Naive thymus-derived CD4-positive, alpha-beta T cell (primary cell): Measurements from ENCODE around the gene CRBN. TPM values are rescaled to one million over a fixed set of nuclear protein-coding genes. Genes with fewer than 3 reads are reported as not detected.

ENCODE experiments used
- ATAC-seq: fragments of 150-1000 bp; cut with Tn5 transposase; 2 replicates; pipeline ENCODE4 v1.10.0; 2021; ENCODE audit warnings: mild to moderate bottlenecking, moderate library complexity
- CTCF ChIA-PET: fragments of 350-600 bp; sonication (Branson Sonifier 250); formaldehyde crosslinking; loops from one replicate; lab custom pipeline; 2021; ENCODE audit warnings: antibody characterized with exemption; lab: Charles Lee
- POLR2A ChIA-PET: fragments of 350-600 bp; sonication (Branson Sonifier 250); formaldehyde crosslinking; loops from one replicate; lab custom pipeline; 2021; ENCODE audit warnings: antibody characterized with exemption, inconsistent platforms; lab: Charles Lee
- DNase-seq, 9 donors: peaks; one replicate each; pipeline versions ENCODE4 v3.0.0 to v3.0.0-alpha.2; 2020 to 2022; ENCODE audit warnings: mixed read lengths in 1 of 9
- H3K27ac ChIP-seq: one replicate; pipeline ENCODE4 v1.7.0; 2013; ENCODE audit warnings: mild to moderate bottlenecking, low read depth, low read length, moderate library complexity
- H3K27me3 ChIP-seq, 2 donors: one replicate each; pipeline ENCODE4 v1.7.0; 2013; ENCODE audit warnings: low read length in 2 of 2, mild to moderate bottlenecking in 2 of 2, moderate library complexity in 2 of 2; ENCODE audit not compliant: control insufficient read depth in 2 of 2, insufficient read depth in 2 of 2
- H3K36me3 ChIP-seq, 3 experiments: 1 replicate in 2 of 3; 2 replicates in 1 of 3; pipeline ENCODE4 v1.7.0; 2013; ENCODE audit warnings: low read length in 3 of 3, mild to moderate bottlenecking in 3 of 3, moderate library complexity in 1 of 3; ENCODE audit not compliant: insufficient read depth in 3 of 3, control insufficient read depth in 2 of 3
- H3K4me1 ChIP-seq, 2 donors: one replicate each; pipeline ENCODE4 v1.7.0; 2013; ENCODE audit warnings: low read length in 2 of 2, mild to moderate bottlenecking in 2 of 2, moderate library complexity in 1 of 2; ENCODE audit not compliant: control insufficient read depth in 2 of 2, insufficient read depth in 2 of 2
- H3K4me3 ChIP-seq: 2 replicates; pipeline ENCODE4 v1.7.0; 2013; ENCODE audit warnings: mild to moderate bottlenecking, low read length
- H3K9me3 ChIP-seq, 3 experiments: 1 replicate in 2 of 3; 2 replicates in 1 of 3; pipeline ENCODE4 v1.7.0; 2013; ENCODE audit warnings: low read length in 3 of 3; ENCODE audit not compliant: control insufficient read depth in 2 of 3
- H3K27ac Mint-ChIP-seq, 9 donors: one replicate each; pipeline ENCODE4 v1.8.0; 2020 to 2022; ENCODE audit warnings: mixed read lengths in 9 of 9, mild to moderate bottlenecking in 8 of 9, moderate library complexity in 5 of 9, inconsistent platforms in 2 of 9
- H3K27me3 Mint-ChIP-seq, 5 donors: one replicate each; pipeline ENCODE4 v1.8.0; 2021 to 2022; ENCODE audit warnings: mixed read lengths in 5 of 5, mild to moderate bottlenecking in 1 of 5
- H3K36me3 Mint-ChIP-seq, 5 donors: one replicate each; pipeline ENCODE4 v1.8.0; 2020 to 2022; ENCODE audit warnings: mixed read lengths in 5 of 5, mild to moderate bottlenecking in 3 of 5, inconsistent platforms in 1 of 5
- H3K4me1 Mint-ChIP-seq, 7 donors: one replicate each; pipeline ENCODE4 v1.8.0; 2020 to 2022; ENCODE audit warnings: mixed read lengths in 7 of 7, mild to moderate bottlenecking in 3 of 7, inconsistent platforms in 1 of 7
- H3K4me3 Mint-ChIP-seq, 10 donors: one replicate each; pipeline ENCODE4 v1.8.0; 2020 to 2022; ENCODE audit warnings: mild to moderate bottlenecking in 10 of 10, mixed read lengths in 10 of 10, moderate library complexity in 6 of 10, inconsistent platforms in 2 of 10
- H3K9me3 Mint-ChIP-seq, 11 donors: one replicate each; pipeline ENCODE4 v1.8.0; 2020 to 2022; ENCODE audit warnings: mixed read lengths in 11 of 11, mild to moderate bottlenecking in 4 of 11, inconsistent platforms in 1 of 11, moderate library complexity in 1 of 11
- intact Hi-C, 2 donors: fragments of 100-400 bp; cut with micrococcal nuclease; formaldehyde crosslinking; loops; one replicate each; pipeline ENCODE4 v1.15.1; 2023
- polyA plus RNA-seq, 2 donors: library from polyadenylated mRNA; unstranded; fragments of 300-500 nt; fragmentation: Illumina TruSeq; gene quantifications; one replicate each; pipeline ENCODE4 v1.2.3, GENCODE V29; 2021
- total RNA-seq, 6 experiments: library from RNA in 5 of 6; stranded (reverse) in 5 of 6; gene quantifications; 1 replicate in 5 of 6; 2 replicates in 1 of 6; pipeline ENCODE4 v1.2.3 and lab custom pipeline; 2021 to 2026

CRBN gene
- total and polyA plus RNA-seq, 7 experiments from 2014 or later, result 69.1 to 198 (median 162) TPM

DNA sequence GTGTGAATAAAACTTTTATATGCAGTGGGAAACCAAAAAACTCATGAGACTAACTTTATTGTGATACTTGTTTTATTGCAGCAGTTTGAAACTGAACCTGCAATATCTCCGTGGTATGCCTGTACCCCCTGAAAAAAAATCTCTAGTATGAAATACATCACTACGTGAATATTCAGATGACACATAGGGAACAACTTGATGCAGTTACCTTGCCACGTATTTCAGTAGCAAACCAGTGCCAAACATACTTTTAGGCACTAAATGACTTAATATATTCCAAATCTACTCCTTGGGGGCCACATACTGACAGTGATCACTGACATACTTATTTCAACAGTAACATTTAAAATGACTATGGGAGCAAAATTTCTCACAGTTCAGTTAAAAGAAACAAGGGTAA lies 13.8 kb downstream of the CRBN start:
- H3K9me3 Mint-ChIP-seq, result no peaks in the 10 kb centered on the region
- peak overlapping the region in 8 of 9 donors; percentile 25 to 80 (median 56) for H3K27ac Mint-ChIP-seq
- ATAC-seq (no peak), DNase-seq (no peak)
- peaks cover 13 to 48% (median 47%) of the 10 kb centered on the region in 5 donors for H3K36me3 Mint-ChIP-seq
- Histone ChIP-seq H3K27me3 (no peaks in the 10 kb centered on the region), H3K27ac (no peak overlapping the region), H3K9me3 (no peaks in the 10 kb centered on the region), H3K4me3 (no peak overlapping the region), H3K36me3 (peaks cover 27 to 61% (median 46%) of the 10 kb centered on the region in 3 experiments), H3K4me1 (peaks cover 0 to 15% of the 10 kb centered on the region in 2 donors)
- H3K4me1 Mint-ChIP-seq, result peaks cover 10 to 94% (median 75%) of the 10 kb centered on the region in 7 donors
- intact Hi-C loops, result no loop called here
- ChIA-PET POLR2A (no interaction called here), CTCF (no interaction called here)
- H3K4me3 Mint-ChIP-seq, result peak overlapping the region in 2 of 10 donors; percentile 26 to 35
- no peaks in the 10 kb centered on the region for H3K27me3 Mint-ChIP-seq

DNA sequence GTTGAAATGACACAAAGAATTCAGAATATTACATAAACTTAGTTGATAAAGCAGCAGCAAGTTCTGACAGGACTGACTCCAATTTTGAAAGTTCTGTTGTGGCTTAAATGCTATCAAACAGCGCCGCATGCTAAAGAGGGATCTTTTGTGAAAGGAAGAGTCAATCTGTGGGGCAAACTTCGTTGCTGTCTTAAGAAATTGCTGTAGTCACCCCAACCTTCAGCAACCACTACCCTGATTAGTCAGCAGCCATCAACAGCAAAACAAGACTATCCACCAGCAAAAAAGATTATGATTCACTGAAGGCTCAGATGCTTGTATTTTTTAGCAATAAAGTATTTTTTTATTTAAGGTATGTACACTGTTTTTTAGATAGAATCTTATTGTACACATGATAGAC lies 14.2 kb downstream of the CRBN start:
- no peaks in the 10 kb centered on the region for H3K27me3 Mint-ChIP-seq
- peaks cover 10 to 94% (median 79%) of the 10 kb centered on the region in 7 donors for H3K4me1 Mint-ChIP-seq
- ChIA-PET CTCF (no interaction called here), POLR2A (no interaction called here)
- H3K36me3 ChIP-seq, result peaks cover 27 to 64% (median 46%) of the 10 kb centered on the region in 3 experiments
- H3K27me3 ChIP-seq, result no peaks in the 10 kb centered on the region
- no peak overlapping the region for H3K4me3 ChIP-seq
- no peaks in the 10 kb centered on the region for H3K9me3 Mint-ChIP-seq
- H3K27ac Mint-ChIP-seq, result peak overlapping the region in 6 of 9 donors; percentile 55 to 83 (median 68)
- no peak for DNase-seq
- H3K9me3 ChIP-seq, result no peaks in the 10 kb centered on the region
- peak overlapping the region in 1 of 10 donors; percentile 27 for H3K4me3 Mint-ChIP-seq
- no peak for ATAC-seq
- peaks cover 13 to 52% (median 46%) of the 10 kb centered on the region in 5 donors for H3K36me3 Mint-ChIP-seq
- peaks cover 0 to 12% of the 10 kb centered on the region in 2 donors for H3K4me1 ChIP-seq
- no peak overlapping the region for H3K27ac ChIP-seq
- intact Hi-C loops, result no loop called here

DNA sequence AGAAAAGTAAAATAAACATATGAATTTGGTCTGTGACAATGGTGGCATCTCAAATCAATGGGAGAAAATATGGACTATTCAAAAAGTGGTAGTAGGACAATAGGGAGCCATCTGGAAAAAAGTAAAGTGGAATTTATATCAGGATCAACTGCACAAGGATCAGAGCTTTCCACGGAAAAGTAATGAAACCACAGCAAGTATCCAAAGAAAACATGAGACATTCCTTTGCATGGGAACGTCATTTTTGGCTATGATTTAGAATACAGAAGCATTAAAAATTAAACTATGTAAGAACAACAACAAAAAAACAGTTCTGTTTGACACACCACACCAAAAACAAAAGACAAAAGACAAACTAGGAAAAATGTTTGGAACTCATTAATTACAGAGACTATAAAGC lies 18.7 kb downstream of the CRBN start:
- Histone ChIP-seq H3K27me3 (no peaks in the 10 kb centered on the region), H3K4me1 (peaks cover 0 to 4% of the 10 kb centered on the region in 2 donors), H3K4me3 (no peak overlapping the region), H3K9me3 (no peaks in the 10 kb centered on the region), H3K27ac (peak overlapping the region; percentile 4), H3K36me3 (peaks cover 22 to 86% (median 39%) of the 10 kb centered on the region in 3 experiments)
- H3K4me1 Mint-ChIP-seq, result peaks cover 5 to 96% (median 84%) of the 10 kb centered on the region in 7 donors
- peak overlapping the region in 8 of 9 donors; percentile 15 to 85 (median 72) for H3K27ac Mint-ChIP-seq
- intact Hi-C loops, result no loop called here
- peaks cover 13 to 58% (median 40%) of the 10 kb centered on the region in 5 donors for H3K36me3 Mint-ChIP-seq
- no peaks in the 10 kb centered on the region for H3K9me3 Mint-ChIP-seq
- no peak overlapping the region for H3K4me3 Mint-ChIP-seq
- no peaks in the 10 kb centered on the region for H3K27me3 Mint-ChIP-seq
- DNase-seq (no peak), ATAC-seq (no peak)
- CTCF ChIA-PET, result no interaction called here
- POLR2A ChIA-PET, result interaction anchor here (0.6 to 1.0 kb wide), 2 partner anchors 9 to 12 kb away, joined by 3 to 4 read pairs; no protein-coding TSS in a partner anchor

DNA sequence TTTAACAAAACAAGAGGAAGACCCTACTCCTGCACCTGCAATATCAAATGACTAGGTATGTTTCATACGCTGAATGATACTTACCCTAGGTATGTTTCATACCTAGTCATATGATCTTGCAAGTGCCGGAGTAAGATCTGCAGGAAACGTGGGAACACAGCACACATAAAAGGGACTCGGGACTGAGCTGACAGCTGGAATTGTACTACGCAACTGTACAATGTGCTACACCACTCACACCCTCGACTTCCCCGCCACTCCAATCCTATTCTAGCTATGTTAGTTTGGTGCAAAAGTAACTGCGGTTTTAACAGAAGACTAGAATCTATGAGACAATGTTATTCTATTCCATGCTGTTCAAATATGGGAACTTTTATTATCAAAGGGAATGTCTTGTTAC lies 22.0 kb downstream of the CRBN start:
- Mint-ChIP-seq H3K4me1 (peaks cover 7 to 89% (median 65%) of the 10 kb centered on the region in 7 donors), H3K27ac (peak overlapping the region in 8 of 9 donors; percentile 69 to 90 (median 86)), H3K36me3 (peaks cover 8 to 51% (median 42%) of the 10 kb centered on the region in 5 donors), H3K9me3 (no peaks in the 10 kb centered on the region), H3K27me3 (no peaks in the 10 kb centered on the region), H3K4me3 (peak overlapping the region in 2 of 10 donors; percentile 10 to 28)
- Histone ChIP-seq H3K4me1 (peaks cover 0 to 4% of the 10 kb centered on the region in 2 donors), H3K36me3 (peaks cover 13 to 85% (median 38%) of the 10 kb centered on the region in 3 experiments), H3K9me3 (no peaks in the 10 kb centered on the region), H3K27ac (no peak overlapping the region), H3K4me3 (no peak overlapping the region), H3K27me3 (no peaks in the 10 kb centered on the region)
- DNase-seq (no peak), ATAC-seq (peak; percentile 22)
- POLR2A ChIA-PET, result interaction anchor here (0.6 to 1.0 kb wide), 2 partner anchors 28 to 30 kb away, joined by 3 to 4 read pairs; no protein-coding TSS in a partner anchor
- CTCF ChIA-PET, result interaction anchor here (1.1 to 1.5 kb wide), 2 partner anchors 14 to 43 kb away, joined by 3 to 4 read pairs; no protein-coding TSS in a partner anchor
- intact Hi-C loops, result no loop called here

DNA sequence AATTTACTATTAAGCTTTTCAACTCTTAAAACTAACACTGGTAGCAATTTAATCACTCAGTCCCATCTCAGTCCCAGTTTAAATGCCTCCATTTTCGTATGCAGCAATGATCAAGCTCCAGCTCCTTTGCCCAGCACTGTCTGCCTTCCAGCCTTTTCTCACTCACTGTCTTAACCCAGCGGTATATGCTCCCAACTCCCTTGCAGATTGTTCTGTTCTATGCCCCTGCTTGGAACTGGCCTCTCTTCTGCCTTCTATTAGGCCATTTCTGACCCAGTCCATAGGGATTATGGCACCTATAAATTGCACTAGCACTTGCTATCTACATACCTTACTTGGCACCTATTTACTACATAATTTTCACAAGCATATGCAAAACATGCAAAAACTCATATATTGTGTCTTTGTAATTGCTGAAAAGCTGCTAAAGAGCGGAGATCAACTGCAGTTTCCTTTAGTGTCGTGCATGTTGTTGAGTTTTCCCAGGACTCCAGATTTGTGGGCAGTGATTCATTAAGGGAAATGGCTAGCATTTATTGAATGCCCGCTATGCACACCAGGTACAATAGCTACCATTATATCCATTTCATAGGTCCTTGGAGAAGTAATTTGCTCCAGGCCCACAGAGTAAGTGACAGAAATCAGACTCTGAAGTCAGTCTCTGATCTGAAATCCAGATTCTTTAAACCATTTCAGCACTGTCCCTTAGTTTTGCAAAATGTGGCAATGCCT lies 24.4 kb downstream of the CRBN start:
- H3K9me3 Mint-ChIP-seq, result no peaks in the 10 kb centered on the region
- DNase-seq (no peak), ATAC-seq (no peak)
- Histone ChIP-seq H3K27me3 (no peaks in the 10 kb centered on the region), H3K4me1 (peaks cover 4 to 7% of the 10 kb centered on the region in 2 donors), H3K27ac (peak overlapping the region; percentile 37), H3K4me3 (no peak overlapping the region), H3K36me3 (peaks cover 10 to 83% (median 40%) of the 10 kb centered on the region in 3 experiments), H3K9me3 (no peaks in the 10 kb centered on the region)
- ChIA-PET POLR2A (interaction anchor here (0.7 to 1.8 kb wide), 2 partner anchors 9 to 20 kb away, joined by 3 to 6 read pairs; no protein-coding TSS in a partner anchor), CTCF (no interaction called here)
- no peaks in the 10 kb centered on the region for H3K27me3 Mint-ChIP-seq
- intact Hi-C loops, result loop anchor here in 1 of 2 donors (1.0 kb wide), 1 partner anchor 9 kb away; no protein-coding TSS in a partner anchor
- H3K4me3 Mint-ChIP-seq, result no peak overlapping the region
- H3K4me1 Mint-ChIP-seq, result peaks cover 10 to 86% (median 55%) of the 10 kb centered on the region in 7 donors
- peak overlapping the region; percentile 15 to 89 (median 76) for H3K27ac Mint-ChIP-seq
- peaks cover 6 to 54% (median 39%) of the 10 kb centered on the region in 5 donors for H3K36me3 Mint-ChIP-seq

DNA sequence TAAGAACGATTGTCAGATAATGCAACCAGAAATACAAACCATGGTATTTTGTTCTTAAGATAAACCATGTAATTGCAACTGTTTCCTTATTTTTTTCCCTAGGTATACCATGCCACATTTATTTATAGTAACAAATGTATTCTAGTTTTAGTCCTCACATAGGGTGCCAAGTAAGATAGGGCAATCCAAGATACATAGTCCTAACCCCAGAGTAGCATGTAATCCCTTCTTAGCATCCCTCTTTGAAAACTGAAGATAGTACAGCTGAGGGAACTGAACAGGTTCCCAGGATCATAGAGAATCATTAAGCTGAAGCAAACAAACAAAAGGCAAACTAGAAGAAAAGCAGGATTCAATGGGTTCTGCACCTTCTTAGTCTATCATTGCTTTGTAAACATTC lies 28.0 kb downstream of the CRBN start:
- Histone ChIP-seq H3K9me3 (no peaks in the 10 kb centered on the region), H3K27ac (peak overlapping the region; percentile 47), H3K36me3 (peaks cover 15 to 76% (median 38%) of the 10 kb centered on the region in 3 experiments), H3K4me3 (no peak overlapping the region), H3K27me3 (no peaks in the 10 kb centered on the region), H3K4me1 (peaks cover 0 to 8% of the 10 kb centered on the region in 2 donors)
- peaks cover 7 to 63% (median 33%) of the 10 kb centered on the region in 7 donors for H3K4me1 Mint-ChIP-seq
- ChIA-PET CTCF (interaction anchor here (0.6 kb wide), 1 partner anchor 29 kb away, joined by 3 read pairs; no protein-coding TSS in a partner anchor), POLR2A (interaction anchor here (1.5 to 1.6 kb wide), 2 partner anchors 21 to 26 kb away, joined by 4 to 5 read pairs; no protein-coding TSS in a partner anchor)
- peaks cover 0 to 50% (median 34%) of the 10 kb centered on the region in 5 donors for H3K36me3 Mint-ChIP-seq
- peak overlapping the region in 5 of 9 donors; percentile 13 to 77 (median 60) for H3K27ac Mint-ChIP-seq
- H3K9me3 Mint-ChIP-seq, result no peaks in the 10 kb centered on the region
- intact Hi-C loops, result loop anchor here in 1 of 2 donors (2.0 kb wide), 1 partner anchor 19 kb away; no protein-coding TSS in a partner anchor
- ATAC-seq, result no peak
- H3K4me3 Mint-ChIP-seq, result no peak overlapping the region
- H3K27me3 Mint-ChIP-seq, result no peaks in the 10 kb centered on the region
- DNase-seq, result no peak
